NOMO-1 (cell line): ENCODE results near the gene NR3C2.

Source experiments
- DNase-seq, 2 experiments: peaks; one replicate each; lab custom pipeline; 2025; ENCODE audit not compliant: unreplicated experiment in 2 of 2; lab: John Stamatoyannopoulos, UW

The NR3C2 gene

DNA sequence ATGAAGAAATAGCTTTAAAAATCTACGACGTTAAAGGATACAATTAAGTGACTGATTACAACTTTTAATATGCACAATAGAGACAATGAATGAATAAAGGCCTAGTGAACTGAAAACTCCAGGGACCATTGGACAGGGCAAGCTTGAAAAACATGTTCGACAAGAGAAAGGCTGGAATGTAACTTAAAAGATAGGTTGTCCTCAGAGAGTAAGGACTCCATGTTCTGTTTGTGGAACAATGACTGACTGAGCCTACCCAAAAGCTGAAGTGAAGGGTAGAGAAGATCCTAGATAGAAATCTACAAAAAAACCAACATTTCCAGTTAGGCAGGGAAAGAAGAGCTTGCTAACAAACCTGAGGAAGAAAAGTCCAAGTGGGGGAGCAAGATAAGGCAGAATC lies 173.4 kb downstream of the NR3C2 start:
- no peak for DNase-seq

DNA sequence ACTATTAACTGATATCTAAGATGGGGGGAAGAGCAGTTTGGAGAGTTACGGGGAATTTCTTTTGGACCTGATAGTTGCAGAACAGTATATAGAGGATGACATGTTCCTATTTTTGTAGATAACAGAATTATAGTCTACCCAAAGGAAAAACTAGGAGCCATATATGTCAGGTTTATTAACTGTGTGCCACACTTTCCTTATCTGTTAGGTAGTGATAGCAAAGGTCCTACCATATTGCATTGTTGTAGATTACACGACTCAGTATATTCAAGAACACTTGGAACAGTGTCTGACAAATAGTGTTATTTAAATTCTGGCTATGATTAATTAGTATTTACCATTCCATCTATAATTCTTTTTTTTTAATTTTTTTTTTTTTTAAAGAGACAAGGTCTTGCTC lies 175.3 kb downstream of the NR3C2 start:
- DNase-seq = no peak

DNA sequence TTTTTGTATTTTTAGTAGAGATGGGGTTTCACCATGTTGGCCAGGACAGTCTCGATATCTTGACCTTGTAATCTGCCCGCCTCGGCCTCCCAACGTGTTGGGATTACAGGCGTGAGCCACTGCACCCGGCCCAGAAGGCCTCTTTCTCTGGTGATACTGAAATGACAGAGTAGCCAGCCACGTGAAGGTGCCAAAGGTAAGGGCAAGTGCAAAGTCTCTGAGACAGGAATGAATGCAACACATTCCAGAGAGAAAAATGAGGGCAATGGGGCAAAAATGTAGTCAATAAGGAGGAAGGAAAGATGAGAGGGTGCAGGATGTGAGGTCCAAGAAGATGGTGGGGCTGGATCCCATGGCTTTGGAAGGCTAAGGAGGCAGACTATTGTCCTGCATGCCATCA lies 176.0 kb downstream of the NR3C2 start:
- no peak for DNase-seq

DNA sequence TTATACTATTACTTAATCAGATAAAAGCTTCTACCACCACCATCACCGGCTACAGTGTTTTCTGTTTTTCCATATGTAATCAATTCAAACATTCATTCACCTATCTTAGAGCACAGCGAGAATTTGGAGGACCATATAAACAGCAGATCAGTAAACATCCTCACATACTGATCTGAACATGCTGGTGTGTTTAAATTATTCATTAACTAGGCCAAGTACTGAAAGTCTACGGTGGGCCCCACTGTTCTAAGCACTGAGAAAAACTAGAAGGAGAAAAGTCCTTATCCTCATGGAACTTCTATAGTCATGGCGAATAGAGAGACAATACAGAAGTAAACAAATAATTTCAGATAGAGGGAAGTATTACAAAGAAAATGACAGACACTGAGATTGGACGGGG lies 176.6 kb downstream of the NR3C2 start:
- DNase-seq = no peak

DNA sequence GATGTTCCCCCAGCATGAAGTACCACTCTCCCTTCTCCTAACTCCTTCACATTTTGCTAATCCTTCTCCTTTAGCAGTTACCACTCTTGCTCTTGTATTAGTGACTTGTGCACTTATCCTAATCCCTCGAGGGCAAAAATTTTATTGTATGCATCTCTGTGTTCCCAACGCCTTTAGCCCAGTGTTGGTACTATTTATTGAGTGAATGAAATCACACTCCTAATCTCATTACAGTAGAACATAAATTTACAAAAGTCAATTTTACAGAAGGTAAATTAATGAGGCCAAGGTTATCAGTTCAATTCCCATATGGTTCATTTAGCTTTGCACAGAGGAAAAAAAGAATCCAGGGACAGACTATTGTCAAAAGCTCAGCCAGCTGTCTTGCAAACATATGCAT lies 178.4 kb downstream of the NR3C2 start:
- DNase-seq = no peak

DNA sequence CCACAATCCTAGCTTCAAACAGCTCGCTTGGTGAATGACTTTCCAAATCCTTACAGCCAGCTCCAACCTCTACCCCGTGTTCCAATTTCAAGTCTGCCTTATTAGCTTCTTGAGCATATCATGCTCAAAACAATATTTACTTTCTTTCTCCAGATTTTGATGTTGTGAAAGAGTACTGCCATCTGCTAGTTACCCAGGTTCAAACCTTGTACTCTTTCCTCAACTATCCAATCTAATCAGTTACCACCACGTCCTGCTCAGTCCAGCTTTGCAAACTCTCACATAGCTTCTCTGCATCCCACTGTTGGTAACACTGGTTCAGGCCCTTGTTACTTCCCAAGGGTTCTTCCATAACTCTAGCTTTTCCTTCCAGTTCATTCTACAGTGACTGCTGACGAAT lies 179.1 kb downstream of the NR3C2 start:
- no peak for DNase-seq

DNA sequence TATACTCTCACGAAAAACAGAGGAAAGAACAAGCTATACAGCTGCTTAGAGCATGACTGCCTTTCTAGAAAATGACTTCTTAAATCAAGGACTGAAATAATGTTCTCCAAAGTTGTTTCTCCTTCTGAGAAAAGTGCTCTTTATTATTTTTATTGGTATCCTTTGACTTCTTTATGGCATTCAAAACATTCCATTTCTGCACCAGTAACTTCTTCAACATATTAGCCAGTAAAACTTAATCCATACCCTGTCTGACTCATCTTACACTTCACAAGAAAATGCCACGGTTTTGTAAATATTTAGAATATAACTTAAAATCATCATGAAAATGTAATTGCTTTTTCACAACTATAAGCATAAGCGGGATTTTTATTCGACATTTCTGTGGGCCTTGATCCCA lies 180.4 kb downstream of the NR3C2 start:
- no peak for DNase-seq

DNA sequence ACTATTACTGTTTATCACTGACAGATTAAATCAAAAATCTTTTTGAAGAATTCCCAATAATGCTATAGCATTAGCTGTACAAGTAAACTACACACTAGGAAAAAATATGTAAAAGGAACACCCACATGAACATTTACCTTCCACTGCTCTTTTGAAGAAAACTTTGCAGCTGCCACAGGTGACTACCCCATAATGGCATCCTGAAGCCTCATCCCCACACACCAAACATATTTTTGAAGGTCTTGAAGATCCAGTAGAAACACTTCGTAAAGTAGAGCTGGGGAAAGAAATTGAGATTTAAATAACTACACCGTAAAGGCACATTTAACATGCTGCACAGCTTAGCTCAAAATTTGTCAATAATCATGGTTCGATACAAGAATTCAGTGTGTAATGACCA lies 182.4 kb downstream of the NR3C2 start:
- DNase-seq = no peak

DNA sequence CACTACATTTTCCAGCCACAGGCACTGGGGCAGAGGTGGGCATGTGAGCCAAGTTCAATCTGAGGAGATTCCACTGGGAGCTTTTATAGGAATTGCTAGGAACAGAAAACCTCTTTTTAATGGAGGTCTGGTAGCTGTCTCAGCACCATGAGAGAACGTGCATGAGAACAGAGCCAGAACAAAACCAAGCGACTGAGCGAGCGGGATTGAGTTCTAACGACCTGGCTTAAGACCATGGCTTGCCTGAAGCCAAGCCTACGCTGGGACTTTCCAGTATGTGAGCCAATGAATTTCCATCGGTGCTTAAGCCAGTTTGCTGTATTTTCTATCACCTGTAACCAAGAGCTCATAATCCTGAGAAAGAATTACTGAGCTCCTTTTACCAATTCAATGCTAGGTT lies 183.7 kb downstream of the NR3C2 start:
- DNase-seq = no peak

DNA sequence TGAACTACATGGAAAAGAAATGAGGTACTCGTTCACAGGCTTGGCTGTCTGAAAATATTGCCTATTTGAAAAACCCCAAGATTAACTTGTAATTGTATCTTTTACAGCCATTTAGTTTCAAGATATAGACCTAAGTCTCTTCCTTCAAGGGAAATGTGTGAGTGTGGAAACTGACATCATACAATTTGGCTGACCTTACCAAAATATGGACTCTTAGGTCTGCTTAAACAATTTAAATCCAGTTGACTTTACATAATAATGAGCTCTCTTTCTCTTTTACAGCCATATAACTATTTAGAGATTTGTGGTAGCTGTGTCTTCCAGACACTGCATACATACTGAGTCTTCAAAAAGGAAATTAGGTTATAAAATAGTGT lies 186.9 kb downstream of the NR3C2 start:
- DNase-seq = no peak

DNA sequence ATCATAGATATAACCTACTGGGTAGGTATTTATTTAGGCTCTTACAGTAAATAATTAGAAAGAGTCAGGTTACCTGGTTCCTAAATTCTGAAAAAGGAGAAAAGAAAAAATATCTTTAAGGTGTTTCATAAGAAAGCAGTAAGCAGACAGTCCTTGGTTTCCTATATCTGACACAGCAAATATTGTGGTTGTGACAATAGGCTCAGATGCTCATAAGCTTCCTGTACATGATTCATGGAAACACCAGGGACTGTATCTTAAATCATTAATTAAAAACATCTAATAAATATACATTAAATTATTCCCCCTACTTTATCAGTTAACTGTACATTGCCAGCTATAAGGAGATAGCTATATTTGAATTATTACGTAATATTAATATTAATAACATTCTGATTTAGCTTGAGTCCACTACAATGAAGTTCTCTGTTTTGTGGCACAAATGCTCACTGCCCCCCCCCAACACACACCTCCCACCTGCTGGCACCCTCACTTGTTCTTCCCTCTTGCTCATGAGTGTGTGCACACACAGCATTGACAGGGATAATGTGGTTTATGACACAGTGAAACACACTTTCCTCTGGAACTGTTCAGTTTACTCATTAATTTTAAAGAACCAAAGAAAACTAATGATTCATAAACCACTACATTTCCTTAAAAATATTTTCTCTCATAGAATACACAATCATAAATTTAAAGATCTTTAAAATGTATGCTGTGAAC lies 187.4 kb downstream of the NR3C2 start:
- no peak for DNase-seq

DNA sequence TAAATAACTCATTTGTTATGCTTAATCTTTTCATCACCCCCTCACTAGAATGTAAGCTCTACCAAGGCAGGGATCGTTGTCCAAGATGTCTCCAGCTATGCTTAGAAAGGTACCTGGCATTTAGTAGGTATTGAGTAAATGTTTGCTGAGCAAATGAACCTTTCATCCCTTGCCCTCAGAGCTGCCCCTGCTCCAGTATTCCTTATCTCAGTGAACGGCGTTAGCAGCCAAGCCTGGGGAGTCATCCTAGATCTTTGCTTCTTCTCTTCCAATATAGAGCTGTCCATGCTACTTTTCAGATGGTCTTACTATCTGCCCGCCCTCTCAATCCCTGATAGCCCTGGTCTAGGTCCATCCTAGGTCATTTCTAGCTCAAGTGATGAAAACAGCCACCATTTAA lies 188.4 kb downstream of the NR3C2 start:
- DNase-seq = no peak

DNA sequence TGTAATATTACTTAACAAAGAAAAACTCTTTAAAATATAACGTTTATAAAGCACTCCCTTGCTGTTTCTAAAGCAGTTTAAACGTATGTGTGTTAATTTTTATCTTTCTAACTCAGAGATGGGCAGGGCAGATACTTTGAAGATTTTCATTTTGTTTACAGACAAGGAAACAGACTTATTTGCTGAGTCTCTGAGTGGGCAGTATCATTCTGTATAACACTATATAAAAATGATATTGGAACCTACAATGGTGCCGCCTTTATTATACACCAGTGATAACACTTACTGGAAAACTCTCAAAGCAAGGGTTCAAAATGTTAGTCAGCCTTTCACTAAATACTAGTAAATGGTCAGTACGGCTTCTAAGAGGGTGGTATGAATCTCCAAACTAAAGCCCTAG lies 193.4 kb downstream of the NR3C2 start:
- DNase-seq = no peak

DNA sequence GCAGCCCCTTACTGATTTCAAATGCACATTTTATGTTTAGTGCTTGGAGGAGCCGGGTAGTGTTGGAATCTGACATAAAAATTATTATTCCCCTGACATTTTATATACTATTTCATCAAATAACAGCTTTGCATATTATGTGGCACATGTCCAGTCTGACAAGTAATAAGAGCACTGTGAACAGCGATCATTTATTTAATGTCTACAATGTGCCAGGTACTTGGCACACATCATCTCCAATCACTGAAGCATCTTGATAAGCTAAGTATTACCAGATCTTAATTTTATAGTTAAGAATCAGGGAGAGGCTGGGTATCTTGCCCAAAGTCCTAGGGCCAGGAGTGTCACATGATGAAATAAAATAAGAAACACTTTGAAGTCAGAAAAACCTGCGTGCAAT lies 197.2 kb downstream of the NR3C2 start:
- DNase-seq = no peak

DNA sequence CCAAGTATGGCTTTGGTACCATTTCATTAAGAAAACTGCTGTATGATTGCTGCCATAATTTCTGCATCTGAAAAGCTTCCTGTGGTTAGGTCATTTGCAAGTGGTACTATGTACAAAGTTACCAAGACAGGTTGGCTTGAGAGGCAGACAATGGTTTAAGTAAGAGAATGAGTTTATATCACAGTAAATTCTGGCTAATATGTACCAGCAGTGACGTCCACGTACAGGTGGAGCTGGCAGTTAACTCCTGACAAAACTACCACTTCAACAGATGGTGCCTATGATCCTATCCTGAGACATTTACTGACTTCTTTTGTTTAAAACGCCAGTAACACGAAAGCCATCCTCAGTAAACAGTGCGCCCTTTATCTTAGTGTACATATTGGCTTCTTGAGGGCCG lies 198.4 kb downstream of the NR3C2 start:
- DNase-seq = no peak

DNA sequence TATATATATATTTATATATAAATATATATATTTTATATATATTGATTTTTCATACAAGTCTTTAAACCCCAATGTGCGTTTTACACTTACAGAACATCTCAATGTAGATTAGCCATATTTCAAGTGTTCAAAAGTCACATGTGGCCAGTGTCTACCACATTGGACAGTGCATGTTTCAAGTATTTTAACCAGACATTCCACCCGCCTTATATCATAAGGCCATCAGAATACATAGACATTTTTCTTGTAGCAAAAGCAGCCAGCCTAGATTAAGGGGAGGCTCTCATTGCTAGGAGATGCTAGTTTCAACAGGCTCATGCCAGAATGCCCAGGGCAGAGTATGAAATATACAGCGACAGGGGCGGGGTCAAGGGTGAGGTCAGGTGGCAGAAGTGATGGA lies 202.0 kb downstream of the NR3C2 start:
- no peak for DNase-seq

DNA sequence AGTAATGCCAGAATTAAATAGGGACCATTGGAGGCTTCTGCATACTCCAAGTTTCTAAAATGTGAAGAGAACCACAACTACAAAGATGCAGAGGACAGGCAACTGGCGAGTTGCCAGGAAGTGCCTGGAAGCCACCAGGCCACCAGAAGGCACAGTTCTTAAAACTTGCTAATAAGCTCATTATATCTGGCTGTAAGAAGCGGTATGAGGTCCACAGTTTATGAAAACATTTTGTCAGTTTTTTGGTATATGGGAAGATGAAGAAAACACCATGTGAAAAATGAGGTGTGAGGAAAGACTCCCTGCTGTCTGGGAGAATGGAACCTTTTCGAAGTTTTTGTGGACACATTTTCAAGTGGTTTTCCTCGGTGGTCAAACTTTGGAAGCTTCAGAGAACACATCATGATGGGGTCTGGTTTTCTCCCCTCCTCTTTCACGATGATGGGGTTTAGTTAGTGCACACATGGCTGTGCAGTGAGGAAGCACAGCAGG lies 202.7 kb downstream of the NR3C2 start:
- no peak for DNase-seq

DNA sequence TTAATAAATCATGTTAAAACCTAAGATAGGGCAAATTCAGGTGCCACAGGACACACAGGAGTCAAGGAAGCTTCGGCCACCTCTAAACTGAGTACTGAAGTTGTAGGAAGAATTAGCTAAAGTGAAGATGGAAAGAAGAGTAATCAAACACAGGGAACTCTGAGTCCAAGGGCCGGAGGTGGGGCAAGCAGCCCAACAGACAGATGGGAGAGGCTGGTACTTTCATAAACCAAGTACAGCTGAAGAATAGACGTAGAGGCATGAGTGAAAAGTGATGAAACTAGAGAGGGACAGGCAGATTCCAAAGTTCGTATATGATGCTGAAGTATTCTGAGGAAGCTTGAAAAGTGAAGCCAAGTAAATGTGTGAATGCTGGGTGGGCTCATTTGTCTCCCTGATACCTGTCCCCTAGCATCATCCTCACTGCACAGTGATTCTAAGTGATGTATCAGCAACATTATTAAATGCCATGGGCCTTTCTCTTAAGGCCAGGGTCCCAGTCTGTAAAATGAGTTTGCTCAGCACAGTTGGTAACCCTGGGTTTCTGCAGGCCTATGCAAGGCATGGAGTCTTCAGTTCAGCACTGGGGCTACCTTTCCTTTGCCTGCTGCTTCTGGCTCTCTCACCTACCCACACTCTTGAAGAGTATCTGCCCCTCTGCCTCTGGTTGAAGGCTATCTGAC lies 203.3 kb downstream of the NR3C2 start:
- DNase-seq = no peak

DNA sequence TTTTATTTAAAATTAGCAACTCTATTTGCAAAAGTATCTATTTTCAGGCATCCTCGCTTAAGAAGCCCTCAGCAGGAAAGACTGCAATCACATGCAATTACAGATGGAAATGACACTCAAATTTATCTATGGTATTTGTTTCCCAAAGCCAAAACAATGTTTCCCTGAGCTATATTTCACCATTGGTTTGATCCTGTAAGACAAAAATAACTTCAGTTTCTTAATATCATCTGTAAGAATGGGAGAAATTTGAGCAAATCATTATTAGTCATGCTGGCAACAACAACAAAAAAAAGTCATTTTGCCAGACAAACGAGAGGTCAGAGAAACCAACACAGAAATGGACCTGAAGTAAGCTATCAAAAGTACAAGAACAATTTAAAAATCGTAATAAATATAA lies 204.1 kb downstream of the NR3C2 start:
- DNase-seq = no peak

DNA sequence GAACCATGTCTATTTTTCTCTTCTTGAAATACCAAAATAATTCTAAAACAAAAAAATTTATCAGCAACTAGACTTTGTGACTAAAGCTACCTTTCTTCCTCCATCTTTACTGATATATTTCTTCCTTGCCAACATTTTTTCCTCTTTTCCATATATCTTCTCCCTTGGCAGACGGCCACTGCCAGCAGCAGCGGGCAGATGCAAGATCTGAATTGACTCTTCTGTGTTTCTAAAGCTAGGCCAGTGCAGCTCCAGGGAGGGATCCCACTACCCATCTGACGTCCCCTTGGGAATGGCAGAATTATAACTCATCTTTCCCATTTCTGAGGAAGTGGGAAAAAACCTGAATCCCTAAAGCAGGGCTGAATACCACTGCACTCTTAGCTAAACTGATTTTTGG lies 206.4 kb downstream of the NR3C2 start:
- no peak for DNase-seq

DNA sequence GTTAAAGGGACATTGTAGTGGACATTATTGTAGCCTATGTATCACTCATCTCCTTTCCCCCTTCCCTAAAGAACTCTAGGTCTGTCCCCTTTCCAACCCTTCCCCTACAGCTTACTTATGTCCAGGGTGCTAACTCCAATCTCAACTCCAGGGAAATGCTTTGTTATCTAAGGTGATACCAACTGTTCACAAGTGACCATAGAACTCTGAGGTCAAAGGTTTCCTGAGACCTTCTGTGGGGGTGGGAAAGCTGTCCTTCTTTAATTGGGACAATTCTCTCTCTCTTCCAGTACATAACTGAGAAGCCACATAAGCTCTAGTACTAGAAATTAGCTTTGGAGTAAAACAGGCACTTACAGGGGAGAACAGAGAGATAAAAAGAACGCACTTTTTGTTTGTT lies 212.4 kb downstream of the NR3C2 start:
- DNase-seq = no peak

DNA sequence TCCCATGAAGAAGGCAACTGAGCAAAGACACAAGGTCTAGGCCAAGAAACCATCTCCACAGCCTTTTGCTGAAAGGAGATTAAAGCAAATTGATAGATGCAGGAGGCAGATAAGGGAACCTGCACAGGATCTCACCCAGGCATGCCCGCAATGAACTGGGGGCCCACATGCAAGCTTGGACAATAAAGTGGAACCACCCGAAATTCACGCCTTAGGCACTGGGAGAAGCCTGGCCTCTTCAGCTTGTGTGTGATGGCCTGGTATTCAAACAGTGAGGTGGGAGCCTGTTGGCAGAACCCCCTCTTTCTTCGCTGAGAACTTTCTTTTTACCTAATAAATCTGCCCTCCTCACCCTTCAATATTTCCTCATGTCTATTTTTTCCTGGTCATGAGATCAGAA lies 213.2 kb downstream of the NR3C2 start:
- DNase-seq = no peak

DNA sequence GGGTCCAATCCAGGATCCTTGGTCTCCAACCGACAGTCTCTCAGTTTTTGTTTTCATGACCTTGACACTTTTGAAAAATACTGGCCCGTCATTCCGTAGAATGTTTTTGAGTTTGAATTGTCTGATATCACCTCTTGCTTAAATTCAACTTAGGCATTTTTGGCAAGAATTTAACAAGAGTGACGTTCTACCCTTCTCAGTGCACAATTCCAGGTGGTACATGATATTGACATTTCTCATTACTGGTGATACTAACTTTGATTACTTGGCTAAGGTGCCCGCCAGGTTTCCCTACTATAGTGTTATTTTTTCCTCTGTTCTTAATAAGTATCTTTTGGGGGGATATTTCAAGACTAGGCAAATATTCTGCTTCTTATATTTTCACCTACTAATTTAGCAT lies 215.1 kb downstream of the NR3C2 start:
- no peak for DNase-seq
